Measurements from ENCODE around the gene TIMM21.

Gene TIMM21

GRCh38 chr18:74196220-74197119 is 48.1 kb downstream of the TIMM21 start:
- peak; percentile 76 for DNase-seq

DNA sequence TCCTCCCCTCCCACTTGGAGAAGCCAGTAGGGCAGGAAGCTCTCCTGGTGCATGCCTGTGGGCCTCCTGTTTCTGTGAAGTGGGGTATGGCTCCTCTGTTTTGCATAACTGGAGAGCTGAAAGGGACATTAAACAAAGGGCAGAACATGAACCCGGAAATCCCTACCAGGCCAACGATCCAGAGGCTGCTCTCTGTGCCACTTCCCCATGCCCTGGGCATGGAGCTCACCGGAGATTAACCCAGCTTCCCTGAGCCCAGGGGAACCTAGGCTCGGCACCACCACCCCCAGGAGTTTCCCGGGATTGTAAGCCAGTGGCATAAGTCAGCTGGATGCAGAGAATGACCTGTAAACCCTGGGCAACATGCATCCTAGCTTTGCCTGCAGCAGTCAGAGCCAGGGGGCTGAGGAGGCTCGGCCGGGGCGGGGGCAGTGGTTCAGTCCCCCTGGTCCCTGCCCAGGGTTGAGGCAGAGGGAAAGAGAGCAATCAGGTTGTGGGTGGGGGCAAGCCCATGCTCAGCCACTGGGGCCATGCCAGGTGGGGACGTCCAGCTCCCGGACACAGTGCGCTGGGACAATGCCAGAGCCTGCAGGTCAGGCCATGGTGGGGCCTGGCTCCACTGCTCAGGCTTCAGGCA is 49.5 kb downstream of the TIMM21 start:
- DNase-seq, result no peak

DNA sequence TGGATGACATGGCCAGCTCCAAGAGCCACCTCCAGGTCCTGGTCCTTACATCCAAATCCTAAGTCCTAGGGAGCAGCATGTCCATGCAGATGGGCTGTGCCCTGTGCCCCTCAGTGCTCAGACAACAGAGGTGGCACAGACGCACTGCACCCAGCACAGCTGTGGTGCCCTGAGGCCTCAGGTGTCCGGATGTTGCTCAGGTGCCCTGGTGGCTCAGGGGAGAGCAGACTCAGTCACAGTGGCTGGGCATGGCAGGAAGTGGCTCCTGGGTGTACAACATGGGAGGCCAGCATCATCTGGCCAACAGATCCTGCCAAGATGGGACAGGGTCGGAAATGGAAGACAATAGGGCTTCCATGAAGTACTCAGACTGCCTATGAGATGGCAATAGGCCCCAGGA is 50.1 kb downstream of the TIMM21 start:
- no peak for DNase-seq

DNA sequence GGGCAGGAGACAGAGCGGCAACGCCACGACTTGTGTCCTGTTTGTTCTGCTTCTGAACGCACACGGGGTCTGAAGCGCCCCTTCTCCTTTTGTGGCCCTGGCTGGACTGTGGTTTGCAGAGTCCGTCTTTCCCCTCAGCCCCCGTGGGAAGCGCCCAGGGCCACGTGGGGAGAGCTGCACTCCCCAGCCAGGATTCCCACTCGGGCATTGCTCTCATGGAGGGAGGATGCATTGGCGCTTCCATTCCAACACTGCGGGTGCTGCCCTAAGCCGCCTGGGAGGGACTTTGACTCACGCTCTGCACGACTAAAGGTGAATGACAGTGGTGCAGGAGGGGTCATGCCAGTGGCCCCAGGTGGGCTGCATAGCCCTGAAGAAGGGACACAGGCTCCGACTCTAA is 52.5 kb downstream of the TIMM21 start:
- no peak for DNase-seq

GRCh38 chr18:74203811-74204210 is 55.5 kb downstream of the TIMM21 start:
- no peak for DNase-seq

- DNase-seq, result no peak
Measured at GRCh38 chr18:74204526-74205152, 56.3 kb downstream of the TIMM21 start.
